DMS 273 treated with DMSO at 0.1 percent for 48 hours (cell line): ENCODE data around the gene TRPC4AP.
"Not testable (repeated sequence)": the region's sequence is repeated elsewhere in the genome, so short reads cannot be mapped to it uniquely, and the experiment has no call there.

Experiments
- DNase-seq: peaks from one replicate; lab custom pipeline; 2025; lab: John Stamatoyannopoulos, UW

TRPC4AP gene

DNA sequence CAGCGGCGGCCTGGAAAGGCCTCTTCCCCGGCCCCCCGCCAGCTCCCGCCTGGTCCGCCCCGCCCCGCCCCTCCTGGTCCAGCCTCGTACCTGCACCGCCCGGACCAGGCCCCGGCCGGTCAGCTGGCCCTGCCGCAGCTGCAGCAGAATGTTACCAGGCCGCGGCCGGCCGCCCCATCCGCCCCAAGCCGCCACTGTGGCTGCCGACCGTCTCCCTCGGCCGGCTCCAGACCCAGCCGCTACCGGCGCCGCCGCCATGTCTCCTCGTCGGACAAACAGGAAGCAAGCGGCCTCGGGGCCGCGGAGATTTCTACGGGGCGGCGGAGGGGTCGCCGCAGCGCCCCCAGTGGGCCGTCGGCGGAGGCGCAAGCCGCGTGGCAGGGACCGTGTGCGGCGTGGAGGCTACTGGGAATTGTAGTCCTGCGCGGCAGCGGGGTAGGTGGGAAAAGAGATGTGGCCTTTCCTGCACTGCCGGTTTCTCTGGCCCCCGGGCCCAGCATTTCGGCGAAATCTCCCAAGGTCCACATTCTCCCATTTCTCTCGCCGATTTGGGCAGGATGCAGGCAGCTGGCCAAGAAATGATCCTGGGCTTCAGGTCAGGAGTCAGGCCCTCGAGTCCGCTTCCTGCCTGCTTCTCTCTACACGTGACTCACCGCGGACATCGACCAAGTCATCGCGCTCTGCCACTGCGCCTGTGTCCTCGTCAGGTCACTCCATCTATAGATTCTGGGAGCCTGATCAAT is at the start of gene TRPC4AP:
TRPC4AP (minus strand) TSS at position 284 of the 743 bp plus-strand sequence; CDS start at position 258, 26 bp downstream.
- DNase-seq = peak; percentile 52

DNA sequence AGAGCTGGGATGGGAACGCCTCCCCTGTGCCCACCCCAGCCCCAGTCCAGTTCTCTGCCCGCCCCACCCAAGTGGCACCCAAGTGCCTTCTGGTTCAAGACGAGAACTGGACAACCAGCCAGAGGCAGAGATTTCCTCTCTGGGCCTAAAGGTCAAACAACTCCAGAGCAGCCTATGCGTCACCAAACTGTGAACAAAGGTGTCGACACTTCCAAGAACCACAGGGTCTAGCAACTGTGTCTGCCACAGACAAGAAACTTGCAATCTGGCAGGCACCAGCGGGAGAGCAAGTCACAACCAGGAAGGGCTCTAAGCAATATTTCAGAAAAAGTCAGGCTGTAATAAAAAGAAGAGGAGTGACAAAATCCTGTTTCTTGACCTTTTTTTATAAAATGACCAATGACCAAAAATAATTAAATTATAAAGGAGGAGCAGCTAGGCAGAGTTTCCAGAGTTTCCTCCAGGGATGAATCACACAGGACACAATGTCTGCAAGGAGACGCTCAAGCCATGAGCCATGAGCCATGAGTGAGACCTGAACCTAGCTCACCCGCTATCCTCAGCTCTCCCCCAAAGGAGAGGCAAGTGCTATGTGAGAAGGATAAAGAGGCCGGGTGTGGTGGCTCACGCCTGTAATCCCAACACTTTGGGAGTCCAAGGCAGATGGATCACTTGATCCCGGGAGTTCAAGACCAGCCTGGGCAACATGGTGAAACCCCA is 43.4 kb upstream of the TRPC4AP start:
- no peak for DNase-seq

GRCh38 chr20:35134880-35135279 is 42.3 kb upstream of the TRPC4AP start:
- DNase-seq = no peak

- no peak for DNase-seq
These were observed 41.9 kb upstream of the TRPC4AP start for GRCh38 chr20:35134472-35134871.

DNA sequence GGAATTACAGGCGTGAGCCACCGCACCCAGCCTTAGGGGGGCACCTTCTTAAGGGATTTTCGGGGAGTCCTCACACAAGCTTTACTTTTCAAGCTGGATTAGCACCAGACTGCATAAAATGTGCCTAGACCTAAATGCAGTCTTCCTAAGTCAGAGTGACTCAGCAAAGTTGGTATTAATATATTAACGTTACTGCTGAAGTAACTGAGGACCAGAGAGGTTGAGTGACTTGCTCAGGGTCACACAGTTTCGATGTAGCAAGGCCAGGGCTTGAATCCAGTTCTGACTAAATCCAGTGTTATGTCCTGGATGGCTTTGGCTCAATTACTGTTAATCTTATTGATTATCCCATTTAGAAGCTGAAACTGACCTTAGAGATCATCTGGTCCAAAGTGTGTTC is 41.1 kb upstream of the TRPC4AP start:
- DNase-seq = no peak

DNA sequence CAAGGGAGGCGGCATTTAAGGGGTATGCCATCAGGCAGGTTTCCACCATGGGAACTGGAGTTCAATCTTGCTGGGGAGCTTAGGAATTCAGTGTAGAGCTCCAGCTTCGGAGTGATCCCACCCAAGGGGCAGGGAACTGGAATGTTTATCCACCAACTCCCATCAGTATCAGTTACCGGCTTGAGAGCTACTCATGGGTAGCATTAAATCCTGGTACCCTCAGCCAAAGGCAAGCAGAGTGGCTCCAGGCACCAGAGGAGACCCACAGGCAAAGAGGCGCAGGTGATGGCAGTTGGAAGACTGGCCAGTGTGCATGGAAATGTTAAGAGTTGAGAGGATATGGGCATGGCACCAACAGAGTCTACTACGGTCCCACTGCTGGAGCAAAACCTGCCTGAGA is 40.4 kb upstream of the TRPC4AP start:
- no peak for DNase-seq

DNA sequence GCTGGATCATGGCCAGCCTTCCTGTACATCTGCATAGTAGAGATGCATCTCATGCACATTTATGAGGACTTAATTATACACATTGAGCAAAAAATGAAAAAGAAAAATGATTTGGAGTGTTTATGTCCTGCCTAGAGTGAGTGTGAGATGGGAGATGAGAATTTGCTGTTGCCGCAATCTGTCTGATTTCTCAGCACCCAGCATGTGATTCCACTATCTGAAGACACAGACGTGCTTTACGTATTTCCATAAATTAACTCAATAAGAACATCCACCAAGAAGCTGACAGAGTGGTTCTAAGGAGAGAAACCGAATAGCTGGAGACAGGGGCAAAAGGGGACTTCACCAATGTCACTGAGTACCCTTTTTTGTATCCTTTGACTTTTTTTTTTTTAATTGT is 39.3 kb upstream of the TRPC4AP start:
- DNase-seq = no peak

- DNase-seq = no peak
These were observed 37.1 kb upstream of the TRPC4AP start for GRCh38 chr20:35129647-35130069.

GRCh38 chr20:35125753-35126152 is 33.1 kb upstream of the TRPC4AP start:
- no peak for DNase-seq

- DNase-seq = no peak
These were observed 30.3 kb upstream of the TRPC4AP start for GRCh38 chr20:35122756-35123405.

DNA sequence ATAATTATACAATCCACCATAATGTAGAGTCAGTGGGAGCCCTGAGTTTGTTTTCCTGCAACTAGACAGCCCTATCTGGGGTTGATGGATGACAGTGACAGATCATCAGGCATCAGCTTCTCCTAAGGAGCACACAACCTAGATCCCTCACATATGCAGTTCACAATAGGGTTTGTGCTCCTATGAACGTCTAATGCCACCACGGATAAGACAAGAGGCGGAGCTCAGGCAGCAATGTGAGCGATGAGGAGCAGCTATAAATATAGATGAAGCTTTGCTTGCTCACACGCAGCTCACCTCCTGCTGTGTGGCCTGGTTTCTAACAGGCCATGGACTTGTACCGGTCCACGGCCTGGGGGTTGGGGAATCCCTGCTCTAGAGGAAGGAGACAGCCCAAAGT is 28.6 kb upstream of the TRPC4AP start:
- no peak for DNase-seq

GRCh38 chr20:35120012-35120701 is 27.6 kb upstream of the TRPC4AP start:
- DNase-seq = no peak

DNA sequence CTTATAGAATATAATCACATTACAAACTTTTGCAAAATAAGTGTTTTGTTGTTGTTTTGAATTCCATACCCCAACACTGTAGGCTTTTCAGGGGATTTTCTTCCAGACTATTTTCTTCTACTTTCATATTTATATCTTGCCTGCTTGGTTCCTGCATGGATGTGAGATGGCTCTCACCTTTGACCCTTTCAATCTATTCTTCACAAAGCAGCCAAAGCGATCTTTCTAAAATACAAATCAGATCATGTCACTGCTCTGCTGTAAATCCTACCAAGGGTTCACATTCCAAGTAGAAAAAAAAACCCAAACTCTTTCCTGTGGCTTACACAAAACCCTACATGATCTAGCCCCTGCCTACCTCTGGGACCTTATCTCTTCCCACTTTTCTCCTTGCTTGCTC is 25.0 kb upstream of the TRPC4AP start:
- no peak for DNase-seq

DNA sequence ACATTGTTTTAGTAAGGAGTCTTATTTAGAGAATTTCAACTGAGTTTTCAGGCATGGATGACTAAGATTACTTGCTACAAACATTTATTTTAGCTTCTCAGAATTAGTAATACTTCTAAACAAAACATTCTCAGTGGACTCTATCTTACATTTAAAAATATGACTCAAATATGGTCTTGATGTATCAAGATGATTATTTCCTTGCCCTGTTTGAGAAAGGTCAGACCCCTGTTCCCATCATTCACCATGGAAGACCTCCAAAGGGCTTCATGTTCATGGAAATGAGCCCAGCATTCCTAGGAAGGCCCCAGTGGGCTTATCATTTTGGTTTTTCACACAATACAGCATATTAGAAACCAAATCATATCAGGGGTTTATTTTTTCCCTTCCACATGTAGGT is 24.6 kb upstream of the TRPC4AP start:
- DNase-seq = no peak

- no peak for DNase-seq
These were observed 23.7 kb upstream of the TRPC4AP start for GRCh38 chr20:35116258-35116657.

DNA sequence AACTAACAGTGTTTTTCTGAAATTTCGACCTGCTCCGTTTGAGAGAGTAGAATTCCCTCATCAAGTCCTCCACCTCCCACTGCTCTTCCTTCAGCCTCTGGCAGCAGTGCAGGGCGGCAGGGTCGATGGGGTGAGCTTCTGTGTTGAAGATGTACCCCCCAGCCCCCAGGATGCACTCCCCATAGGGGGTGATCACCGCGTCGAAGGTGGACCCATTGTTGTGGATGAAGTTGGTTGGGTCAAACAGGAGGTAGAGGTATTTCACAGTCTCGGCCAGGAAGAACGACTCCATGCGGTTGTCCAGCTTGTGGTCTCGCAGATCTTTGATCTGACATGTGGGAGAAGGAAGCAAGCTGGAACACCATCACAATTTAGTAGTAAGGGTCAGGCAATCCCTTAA is 23.0 kb upstream of the TRPC4AP start:
- no peak for DNase-seq

DNA sequence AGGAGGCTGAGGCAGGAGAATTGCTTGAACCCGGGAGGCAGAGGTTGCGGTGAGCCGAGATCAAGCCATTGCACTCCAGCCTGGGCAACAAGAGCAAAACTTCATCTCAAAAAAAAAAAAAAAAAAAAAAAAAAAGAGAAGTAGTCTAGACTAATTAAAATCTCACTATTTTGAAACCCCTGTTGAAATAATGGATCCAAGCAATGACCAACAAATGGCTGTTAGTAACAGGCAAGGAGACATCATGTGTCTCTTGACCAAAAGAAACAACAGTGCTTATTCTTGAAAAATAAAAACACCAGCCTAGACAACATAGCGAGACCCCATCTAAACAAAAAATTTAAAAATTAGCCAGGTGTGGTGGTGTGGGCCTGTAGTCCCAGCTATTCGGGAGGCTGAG is 19.7 kb upstream of the TRPC4AP start:
- not testable (repeated sequence) for DNase-seq

- no peak for DNase-seq
These were observed 18.7 kb upstream of the TRPC4AP start for GRCh38 chr20:35111141-35111888.

DNA sequence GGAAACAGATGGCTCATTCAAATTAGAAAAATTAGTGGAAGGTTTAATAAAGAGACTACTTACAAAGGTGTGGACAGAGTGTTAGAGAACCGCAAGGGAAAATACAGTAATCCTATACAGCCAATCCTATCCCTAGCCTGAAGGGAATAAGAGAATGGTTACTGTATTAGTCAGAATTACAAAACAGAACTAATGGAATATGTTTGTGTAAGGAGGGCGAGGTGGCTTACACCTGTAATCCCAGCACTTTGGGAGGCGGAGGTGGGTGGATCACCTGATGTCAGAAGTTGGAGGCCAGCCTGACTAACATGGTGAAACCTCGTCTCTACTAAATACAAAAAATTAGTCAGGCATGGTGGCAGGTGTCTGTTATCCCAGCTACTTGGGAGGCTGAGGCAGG is 16.3 kb upstream of the TRPC4AP start:
- no peak for DNase-seq

DNA sequence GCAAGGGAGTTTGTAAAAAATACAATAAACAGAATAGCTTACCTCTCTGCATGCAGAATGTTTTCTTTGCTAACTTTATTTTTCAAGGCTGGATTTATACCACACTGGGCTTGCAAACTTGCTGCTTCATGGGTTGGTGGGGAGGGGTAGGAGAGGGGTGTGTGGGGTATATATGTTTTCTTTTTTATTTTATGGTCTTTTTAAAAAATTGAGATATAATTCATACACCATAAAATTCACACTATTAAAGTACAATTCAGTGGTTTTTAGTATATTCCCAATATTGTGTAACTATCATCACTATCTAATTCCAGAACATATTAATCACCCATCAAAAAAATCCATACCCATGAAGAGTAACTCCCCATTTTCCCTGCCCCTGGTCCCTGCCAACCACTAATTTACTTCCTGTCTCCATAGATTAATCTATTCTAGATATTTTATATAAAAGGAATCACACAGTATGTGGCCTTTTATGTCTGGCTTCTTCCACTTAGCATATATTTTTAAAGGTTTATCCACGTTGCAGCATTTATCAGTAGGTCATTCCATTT is 14.3 kb upstream of the TRPC4AP start:
- no peak for DNase-seq

DNA sequence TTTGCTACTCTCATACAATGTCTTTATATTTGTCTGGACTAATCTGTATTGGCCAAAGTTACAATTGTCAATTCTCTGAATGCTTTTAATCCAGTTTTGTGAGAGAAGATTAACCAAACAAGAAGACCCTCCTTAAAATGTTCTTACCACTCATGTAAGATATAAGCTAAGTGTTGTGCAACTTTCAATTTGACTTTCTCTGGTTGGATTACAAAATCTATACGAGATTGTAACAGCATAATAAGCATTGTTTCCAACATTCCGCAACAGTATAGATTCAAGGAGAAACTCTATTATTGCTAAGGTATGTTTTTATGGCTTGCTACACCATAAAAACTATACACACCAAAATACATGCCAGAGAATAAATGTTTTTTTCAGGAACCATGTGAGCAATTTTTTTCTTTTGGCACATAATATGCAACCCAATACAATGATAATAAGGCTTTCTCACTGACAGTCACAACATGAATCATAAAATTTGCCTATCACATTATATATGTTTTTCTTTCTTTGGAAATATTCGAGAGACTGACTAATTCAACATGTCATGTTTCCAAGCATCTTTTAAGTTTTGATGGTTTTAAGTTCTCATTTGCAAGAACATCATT is 12.2 kb upstream of the TRPC4AP start:
- no peak for DNase-seq
